Fibroblast of skin of right quadriceps (primary cell): ENCODE results near the gene BRSK1.

Source experiments
- DNase-seq: peaks from one replicate; pipeline ENCODE4 v3.0.0-alpha.2; 2013

BRSK1 gene

GRCh38 chr19:55283548-55284377 lies at the start of gene BRSK1:
BRSK1 (plus strand) TSS chr19:55283997; CDS start chr19:55284443, 446 bp downstream.
- DNase-seq: peak; percentile 85

- DNase-seq: no peak
Observed at GRCh38 chr19:55238030-55238429, 45.8 kb upstream of the BRSK1 start.

- no peak for DNase-seq
Observed at GRCh38 chr19:55239004-55239403, 44.8 kb upstream of the BRSK1 start.

GRCh38 chr19:55240713-55241020 lies 43.1 kb upstream of the BRSK1 start:
- no peak for DNase-seq

- DNase-seq: no peak
Observed at GRCh38 chr19:55241143-55241934, 42.5 kb upstream of the BRSK1 start.

GRCh38 chr19:55241935-55242464 lies 41.8 kb upstream of the BRSK1 start:
- no peak for DNase-seq

- DNase-seq: no peak
Observed at GRCh38 chr19:55242517-55242916, 41.3 kb upstream of the BRSK1 start.

GRCh38 chr19:55244004-55244680 lies 39.7 kb upstream of the BRSK1 start:
- no peak for DNase-seq

- DNase-seq: no peak
Observed at GRCh38 chr19:55245236-55245904, 38.4 kb upstream of the BRSK1 start.

- no peak for DNase-seq
Observed at GRCh38 chr19:55246462-55247451, 37.0 kb upstream of the BRSK1 start.

GRCh38 chr19:55247621-55248099 lies 36.1 kb upstream of the BRSK1 start:
- no peak for DNase-seq

- DNase-seq: no peak
Observed at GRCh38 chr19:55248166-55248675, 35.6 kb upstream of the BRSK1 start.

- no peak for DNase-seq
Observed at GRCh38 chr19:55248704-55249103, 35.1 kb upstream of the BRSK1 start.

- DNase-seq: no peak
Observed at GRCh38 chr19:55249841-55250240, 34.0 kb upstream of the BRSK1 start.

- no peak for DNase-seq
Observed at GRCh38 chr19:55250262-55251036, 33.3 kb upstream of the BRSK1 start.

GRCh38 chr19:55251341-55252081 lies 32.3 kb upstream of the BRSK1 start:
- DNase-seq: peak; percentile 23

GRCh38 chr19:55252760-55253663 lies 30.8 kb upstream of the BRSK1 start:
- no peak for DNase-seq

GRCh38 chr19:55253842-55254624 lies 29.8 kb upstream of the BRSK1 start:
- DNase-seq: no peak
